ENCODE results near the gene MARK2.

Gene MARK2

DNA sequence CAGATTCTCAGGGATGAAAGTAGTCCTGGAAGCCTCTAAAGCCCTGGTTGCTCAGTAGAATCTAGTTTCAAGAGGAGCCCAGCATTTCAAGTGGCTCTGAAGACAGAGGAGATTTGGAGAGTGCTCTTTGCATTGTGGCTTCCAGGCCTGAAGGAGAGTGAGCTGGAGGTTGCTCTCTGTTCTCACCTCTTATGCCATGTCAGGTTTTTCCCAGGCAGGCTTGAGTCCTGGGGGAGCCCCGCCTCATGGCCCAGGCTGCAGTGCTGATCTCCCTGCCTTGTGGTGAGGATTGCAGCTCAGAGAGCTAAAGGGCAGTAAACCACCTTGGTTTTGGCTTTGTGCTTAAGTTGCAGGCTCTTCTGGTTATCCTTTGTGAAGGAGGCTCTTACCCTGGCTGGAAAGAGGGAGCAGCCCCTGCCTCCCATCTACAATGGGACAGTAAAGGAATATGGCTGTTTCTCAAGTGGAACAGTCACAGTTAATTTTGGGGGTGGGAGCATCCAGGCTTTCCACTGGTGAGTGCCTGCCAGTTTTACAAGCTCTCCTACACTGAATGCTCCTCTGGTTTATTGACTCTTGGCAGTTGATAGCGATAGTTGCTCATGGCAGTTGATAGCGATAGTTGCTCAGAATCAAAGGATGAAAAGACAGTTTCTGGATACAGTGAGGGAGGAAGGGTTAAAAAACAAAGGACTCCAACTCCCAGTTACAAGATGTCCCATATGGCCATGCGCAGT, 45.5 kb downstream of the MARK2 start:
- no peak for DNase-seq

DNA sequence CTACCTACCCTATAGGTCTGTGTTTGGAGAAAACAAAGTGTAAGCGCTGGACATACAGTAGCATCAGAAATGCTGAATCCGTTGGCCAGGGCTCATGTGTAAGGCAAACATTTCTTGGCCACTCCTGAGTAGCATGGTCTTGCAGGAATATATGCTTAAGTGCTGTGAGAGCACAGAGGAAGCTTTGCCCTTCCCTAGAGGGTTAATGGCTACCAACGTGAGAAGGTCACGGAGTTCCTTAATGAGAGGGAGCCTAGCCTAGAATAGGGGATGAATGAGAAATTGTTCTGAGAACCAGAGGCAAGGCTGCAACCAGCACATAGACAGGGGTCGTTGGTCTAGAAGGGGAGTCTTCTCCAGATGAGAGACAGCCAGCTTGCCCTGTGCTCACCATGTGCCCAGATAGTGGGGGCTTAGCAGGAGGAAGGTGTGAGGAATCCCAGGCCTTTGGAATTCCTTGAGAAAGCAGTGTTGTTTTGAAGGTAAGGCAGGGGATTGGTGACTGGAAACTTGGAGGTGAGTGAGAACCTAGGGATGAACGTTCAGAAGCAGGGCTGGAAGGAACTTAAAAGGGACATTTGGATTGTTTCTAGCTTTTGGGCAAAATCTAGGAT, 48.6 kb downstream of the MARK2 start:
- no peak for DNase-seq

DNA sequence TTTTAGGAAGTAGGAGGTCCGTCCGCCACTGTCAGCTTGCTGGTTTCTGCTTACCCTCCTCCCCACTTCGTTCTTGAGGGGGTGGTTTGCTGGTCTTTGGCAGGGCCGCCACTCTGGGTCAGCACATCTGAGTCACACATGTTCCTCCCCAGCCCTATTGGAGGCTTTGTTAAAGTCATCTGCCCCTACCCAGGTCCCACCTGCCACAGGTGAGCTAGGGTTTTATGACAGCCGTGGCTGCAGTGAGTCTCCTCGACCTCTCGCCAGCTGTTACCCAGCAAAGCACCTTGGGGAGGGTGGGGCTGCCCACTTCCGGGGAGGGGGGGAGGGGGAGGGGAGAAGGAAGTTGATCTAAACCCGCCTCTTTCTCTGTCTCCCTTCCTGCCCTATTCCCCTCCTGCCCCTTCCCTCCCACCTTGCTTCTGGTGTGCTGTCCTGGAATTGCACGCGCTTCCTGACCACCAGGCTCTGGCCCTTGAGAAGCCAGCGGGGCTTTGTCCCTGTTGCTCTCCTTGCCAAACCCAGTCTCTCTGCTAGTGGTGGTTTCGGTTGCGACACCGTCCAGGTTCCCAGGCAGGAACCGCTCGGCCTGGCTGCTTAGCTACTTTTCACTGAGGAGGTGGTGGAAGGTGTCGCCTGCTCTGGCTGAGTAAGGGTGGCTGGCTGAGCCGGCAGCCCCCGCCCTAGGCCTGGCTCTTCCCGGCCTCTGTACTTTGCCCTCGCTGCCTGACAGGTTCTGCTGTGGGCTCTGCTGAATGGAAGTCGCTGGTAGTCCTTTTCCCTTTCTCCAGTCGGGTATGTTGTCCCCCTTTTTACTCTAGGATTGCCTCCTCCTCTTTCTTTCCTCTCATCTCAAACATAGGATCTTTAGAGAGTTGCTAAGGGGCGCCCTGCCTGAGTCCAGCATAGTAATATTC, 49.5 kb downstream of the MARK2 start:
- DNase-seq = peak; percentile 96

DNA sequence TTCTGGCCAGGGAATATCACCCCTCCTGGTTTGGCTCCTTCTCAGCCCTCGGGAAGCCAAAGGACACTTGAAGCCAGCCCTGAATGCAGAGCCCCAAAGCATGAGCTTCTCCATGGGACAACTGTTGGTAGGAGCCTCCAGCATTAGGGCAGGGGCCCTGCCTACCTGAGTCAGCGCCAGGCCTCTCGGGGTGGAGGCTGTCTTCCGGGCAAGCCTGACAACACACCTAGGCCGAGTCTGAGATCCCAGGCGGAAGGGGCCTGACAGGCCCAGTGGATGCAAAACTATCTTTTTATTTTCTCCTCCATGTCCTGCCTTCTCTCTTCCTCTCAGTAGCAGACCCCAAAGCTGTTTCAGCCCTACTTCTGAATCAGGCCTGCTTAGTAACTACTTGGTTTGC, 50.4 kb downstream of the MARK2 start:
- DNase-seq = no peak

DNA sequence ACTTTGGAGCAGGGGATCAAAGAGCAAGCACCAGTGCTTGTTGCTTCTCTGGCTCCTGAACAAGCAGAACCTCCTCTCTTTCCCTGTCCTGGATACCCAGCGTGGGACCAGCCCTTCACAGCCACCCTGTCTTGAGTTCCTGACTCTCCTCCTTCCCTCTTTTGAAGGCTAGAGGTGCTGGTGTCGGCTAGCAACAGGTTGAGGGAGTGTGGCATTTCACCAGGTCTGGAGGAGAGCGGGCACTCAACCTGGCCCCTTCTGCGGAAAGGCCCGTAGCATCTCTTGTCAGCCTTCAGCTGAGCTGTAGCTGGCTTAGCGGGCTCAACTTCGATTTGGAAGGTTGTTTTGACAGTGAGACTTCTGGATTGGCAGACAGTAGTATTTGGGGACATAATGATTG, 51.5 kb downstream of the MARK2 start:
- no peak for DNase-seq

DNA sequence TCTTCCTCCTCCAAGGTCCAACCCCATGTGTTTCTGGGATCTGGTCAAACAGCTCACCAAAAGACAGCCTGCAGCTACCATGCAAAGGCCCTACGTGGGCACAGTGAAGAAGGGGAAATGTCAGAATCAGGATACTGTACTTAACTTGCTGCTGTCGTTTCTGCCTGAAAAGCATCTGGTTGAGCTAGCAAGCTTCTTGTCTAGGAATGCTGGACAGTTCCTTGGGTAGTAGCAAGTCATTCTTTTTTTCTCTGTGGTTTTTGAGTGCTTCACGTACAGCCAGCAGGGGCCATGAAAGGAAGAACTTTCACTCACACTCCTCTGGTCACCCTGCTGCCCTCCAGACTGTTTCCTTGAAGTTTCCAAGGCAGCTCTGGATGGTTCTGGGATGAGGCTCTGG, 53.3 kb downstream of the MARK2 start:
- DNase-seq = no peak

DNA sequence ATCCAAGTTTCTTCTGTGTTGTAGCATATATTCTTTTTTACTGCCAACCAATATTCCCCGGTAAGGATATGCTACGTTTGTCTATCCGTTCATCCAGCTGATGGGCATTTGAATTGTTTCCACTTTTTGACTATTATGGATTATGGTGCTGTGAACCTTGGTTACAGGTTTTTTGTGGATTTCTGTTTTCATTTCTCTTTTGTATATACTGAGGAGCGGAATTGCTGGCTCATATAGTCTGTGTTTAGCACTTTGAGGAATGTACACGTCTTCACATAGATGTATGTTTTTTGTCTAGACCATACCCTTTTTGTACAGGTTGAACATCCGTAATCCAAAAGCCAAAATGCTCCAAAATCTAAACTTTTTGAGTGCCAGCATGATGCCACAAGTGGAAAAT, 54.4 kb downstream of the MARK2 start:
- no peak for DNase-seq

DNA sequence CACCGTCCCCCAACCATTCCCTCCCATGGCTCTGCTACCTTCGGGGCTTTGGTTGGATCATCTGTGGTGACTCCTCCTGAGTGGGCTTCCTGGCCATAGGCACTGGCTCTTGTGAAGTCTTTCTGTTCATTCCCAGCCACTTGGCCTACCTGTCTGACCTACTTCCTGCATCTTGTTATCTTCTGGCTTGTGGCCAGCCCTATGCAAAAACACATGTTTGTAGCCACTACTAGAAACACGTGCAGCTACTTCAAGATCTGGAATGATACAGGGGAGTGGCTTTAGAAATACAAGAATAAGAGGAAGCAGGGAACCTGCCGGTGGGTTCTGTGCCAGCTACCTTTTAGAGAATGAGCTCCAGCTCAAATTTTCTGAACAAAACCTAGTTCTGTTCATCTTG, 57.2 kb downstream of the MARK2 start:
- peak; percentile 48 for DNase-seq

DNA sequence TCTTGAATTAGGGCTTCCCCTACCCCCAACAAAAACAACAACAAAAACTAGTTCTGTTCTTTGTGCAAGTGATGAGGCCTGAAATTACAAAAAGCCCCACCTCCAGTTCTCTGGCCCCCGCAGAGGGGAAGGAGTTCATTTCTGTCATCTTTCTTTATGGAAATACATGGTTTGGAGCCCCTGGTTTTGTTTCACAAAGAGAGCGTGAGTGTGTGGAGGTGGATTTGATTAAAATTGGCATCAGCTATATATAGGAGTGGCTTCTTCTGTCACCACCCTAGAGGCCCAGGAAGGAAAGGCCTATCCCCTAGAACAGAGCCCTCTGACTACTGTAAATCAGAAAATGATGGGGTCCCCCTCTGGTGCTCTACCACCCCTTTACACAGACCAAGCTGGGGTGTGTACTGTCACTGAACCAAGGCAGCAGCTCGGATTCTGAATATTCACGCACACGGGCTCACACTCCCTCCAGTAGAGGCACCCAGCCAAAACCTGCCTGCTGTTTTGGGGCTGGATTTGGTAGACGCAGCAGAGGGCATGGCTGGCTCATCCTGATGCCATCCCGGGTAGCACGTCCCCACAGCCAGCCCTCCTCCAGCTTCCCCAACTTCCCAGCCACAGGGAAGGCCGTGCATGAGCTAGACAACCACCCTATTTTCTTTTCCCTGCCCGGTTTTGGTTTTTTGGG, 58.7 kb downstream of the MARK2 start:
- DNase-seq = no peak

DNA sequence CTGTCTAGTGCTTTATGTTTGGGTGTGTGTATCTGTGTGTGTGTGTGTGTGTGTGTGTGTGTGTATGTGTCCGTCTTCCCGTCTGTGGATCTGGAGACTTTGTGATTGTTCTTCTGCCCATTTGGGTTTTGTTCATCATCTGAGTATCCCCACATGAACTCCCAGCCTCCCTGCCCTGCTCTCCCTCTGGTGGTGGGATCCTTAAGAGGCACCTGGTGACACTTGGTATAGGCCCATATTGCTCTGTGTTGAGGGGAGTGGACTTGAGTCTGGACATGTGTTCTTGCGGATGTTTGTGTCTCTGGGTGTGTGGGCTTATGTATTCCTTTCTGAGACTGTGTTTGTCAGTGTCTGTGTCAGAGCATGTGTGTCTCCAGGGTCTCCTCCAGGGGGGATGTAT, 62.8 kb downstream of the MARK2 start:
- DNase-seq = no peak

DNA sequence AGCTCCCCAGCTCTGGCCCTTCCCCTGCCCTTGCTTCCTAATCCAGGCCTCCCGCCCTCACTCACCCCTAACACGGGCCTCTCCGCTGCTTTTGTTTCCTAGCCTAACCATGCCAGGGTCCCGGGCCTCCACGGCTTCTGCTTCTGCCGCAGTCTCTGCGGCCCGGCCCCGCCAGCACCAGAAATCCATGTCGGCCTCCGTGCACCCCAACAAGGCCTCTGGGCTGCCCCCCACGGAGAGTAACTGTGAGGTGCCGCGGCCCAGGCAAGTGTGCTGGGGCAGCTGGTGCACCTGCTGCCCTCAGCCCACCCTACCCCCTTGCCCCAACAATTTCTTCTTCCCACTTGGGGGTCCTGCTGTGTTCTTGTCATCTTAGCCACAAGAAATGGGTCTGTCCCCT, 65.0 kb downstream of the MARK2 start:
- no peak for DNase-seq

DNA sequence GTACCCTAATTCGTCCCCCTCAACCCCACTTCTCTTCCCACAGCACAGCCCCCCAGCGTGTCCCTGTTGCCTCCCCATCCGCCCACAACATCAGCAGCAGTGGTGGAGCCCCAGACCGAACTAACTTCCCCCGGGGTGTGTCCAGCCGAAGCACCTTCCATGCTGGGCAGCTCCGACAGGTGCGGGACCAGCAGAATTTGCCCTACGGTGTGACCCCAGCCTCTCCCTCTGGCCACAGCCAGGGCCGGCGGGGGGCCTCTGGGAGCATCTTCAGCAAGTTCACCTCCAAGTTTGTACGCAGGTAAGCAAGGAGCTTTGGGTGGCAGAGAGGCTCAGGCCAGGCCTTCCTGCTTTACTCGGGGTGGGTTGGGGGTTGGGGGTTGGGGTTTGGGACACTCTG, 65.8 kb downstream of the MARK2 start:
- DNase-seq = no peak

DNA sequence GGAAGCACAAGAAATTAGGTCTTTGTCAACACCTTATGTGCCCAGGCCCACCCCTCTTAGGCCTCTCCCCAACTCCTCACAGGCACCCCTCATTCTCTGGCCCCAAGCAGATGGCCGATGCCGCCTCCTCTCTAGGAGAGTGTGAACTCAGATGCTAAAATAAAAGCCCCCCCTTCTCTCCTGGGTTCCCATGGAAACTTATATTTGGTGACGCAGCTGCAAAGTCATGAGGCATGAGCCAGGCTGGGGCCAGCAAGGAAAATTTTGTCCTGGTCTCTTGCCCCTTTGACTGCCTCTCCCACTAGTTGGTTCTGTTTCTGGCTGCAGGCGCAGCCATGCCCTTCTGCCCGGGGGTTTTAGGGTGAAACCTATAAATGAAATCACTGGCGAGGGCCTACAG, 66.3 kb downstream of the MARK2 start:
- DNase-seq = no peak

DNA sequence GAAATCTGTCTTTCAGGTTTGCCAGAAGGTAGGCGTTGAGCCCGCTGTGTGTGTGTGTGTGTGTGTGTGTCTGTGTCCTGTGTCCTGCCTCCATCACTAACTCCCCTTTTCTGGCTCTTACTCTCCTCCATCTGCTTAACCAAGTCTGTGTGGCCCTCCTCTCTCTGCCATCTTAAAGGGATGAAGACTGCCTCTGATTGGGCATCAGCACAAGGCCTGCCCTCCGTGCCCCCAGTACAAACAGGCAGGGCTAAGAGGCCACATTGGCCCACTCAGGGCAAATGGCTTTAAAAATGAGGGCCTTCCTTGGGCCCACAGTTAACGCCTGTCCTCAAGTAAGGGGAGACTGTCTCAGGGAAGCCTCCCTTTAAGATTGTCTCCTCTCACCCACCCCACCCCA, 67.2 kb downstream of the MARK2 start:
- no peak for DNase-seq

DNA sequence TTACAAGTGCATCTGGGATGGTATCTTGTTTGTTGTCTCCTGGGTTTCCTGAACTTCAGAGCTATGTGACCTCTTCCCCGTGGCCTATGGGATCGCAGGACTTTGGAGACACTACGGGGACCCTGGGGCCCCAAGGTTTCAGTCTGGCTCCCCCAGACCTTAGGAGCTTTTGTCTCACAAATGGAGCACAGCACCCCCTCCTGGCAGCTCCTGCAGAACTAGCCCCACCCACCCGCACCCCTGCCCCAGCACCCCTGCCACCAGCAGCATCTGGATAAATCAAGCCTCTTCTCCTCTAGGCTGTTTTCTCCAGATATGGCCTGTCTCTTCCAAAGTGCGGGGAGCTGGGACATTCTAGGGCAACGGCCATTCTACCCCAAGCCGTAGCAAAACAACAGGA, 67.7 kb downstream of the MARK2 start:
- no peak for DNase-seq

DNA sequence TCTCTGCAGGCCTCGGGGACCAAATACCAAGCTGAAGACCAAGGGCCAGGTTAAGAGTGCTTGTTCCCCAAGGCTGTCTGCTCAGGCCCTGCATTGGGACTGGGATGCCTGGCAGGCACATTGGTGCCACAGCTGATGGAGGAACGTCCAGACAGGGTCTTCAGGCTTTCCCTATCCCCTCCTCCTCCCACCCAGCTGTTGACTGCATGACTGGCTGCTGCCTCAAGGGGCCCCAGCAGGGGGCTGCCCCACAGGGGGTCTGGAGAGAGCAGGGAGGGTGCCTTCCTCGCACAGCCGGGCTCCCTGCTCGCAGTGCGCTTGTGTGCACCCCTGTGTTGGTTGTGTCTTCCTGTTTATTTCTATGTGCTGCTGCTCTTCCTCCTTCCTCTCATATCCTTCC, 68.2 kb downstream of the MARK2 start:
- DNase-seq = no peak

DNA sequence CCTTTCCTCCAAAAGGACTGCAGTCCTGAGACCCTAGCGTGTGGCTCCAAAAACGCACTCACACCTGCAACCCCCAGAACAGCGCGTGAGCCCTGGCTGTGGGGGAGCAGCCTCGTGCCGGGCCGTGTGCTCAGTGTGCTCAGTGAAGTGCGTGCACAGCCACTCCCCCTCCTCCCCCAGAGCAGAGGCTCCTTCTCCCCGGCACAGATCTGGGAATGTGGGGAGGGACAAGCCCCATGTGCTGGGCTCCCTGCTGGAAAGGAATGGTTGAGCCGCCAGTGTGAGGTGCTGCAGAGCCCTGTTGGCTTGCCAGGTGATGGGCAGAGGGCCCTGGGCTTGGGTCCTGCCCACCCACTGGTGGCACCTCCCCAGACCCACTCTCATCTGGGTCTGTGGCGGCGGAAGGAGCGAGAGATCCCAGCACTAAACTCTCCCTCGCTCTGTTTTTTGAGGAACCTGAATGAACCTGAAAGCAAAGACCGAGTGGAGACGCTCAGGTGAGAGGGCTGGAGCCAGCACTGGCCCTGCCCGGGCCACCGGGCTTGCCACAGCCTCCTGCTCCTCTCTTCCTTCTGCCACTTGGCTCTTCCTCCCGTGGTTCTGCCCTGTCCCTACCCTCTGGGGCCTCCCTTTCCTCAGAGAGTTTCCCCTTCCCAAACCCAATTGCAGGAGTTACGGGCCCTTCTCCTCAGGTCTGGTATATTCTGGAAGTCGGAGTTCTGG, 69.1 kb downstream of the MARK2 start:
- DNase-seq = no peak

DNA sequence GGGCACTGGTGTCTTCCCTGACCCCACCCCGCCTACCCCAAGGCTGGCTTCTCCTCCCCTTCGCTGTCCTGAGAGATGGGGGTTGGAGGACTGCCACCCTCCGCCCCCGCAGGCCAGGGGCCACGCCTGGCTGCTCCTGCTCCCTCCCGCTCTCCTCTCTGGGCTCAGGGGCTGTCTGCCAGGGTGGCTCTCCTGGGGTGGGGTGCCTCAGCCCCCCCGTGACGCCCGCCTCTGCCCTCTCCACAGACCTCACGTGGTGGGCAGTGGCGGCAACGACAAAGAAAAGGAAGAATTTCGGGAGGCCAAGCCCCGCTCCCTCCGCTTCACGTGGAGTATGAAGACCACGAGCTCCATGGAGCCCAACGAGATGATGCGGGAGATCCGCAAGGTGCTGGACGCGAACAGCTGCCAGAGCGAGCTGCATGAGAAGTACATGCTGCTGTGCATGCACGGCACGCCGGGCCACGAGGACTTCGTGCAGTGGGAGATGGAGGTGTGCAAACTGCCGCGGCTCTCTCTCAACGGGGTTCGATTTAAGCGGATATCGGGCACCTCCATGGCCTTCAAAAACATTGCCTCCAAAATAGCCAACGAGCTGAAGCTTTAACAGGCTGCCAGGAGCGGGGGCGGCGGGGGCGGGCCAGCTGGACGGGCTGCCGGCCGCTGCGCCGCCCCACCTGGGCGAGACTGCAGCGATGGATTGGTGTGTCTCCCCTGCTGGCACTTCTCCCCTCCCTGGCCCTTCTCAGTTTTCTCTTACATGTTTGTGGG, 69.9 kb downstream of the MARK2 start:
- no peak for DNase-seq

DNA sequence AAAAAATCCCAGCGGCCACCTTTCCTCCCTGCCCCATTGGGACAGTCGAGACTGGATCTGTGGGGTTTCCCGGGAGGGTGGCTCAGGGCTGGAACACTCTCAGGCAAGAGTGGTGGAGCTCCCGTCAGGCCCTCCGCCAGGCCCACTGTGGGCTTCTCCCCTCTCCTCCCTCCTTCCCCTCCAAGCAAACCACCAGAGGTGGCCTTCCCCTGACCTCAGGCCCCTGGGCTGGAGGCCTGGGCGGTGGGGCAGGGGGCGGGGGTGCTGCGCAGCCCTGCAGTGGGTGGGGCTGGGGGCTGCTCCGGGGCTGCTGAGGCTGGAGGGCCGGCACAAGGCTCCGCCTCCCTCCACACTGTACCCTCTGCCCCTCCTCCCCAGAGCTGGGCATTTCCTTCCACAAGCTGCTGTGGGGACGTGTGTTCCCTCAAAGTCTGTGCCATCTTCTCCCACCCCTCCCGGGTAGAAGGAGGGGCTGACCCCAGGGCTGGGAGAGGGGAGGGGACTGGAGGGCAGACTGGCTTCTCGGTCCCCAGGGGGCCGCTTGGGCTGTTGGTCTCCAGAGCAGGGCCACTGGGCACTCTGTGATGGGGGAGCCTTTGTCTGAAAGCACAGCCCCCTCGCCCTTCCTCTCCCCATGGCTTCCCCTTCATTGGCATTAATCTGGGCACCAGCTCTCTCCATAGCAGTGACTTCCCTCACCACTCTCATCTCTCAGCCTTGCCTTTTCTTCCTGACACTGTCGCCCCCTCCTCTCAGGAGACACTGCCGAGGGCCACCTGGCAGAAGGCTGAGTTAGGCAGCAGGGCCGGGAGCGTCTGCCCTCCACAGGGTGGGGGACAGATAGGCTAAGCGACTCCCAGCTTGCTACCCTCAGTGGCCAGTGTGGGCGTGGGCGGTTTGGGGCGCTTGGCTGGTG, 70.9 kb downstream of the MARK2 start:
- DNase-seq = no peak

DNA sequence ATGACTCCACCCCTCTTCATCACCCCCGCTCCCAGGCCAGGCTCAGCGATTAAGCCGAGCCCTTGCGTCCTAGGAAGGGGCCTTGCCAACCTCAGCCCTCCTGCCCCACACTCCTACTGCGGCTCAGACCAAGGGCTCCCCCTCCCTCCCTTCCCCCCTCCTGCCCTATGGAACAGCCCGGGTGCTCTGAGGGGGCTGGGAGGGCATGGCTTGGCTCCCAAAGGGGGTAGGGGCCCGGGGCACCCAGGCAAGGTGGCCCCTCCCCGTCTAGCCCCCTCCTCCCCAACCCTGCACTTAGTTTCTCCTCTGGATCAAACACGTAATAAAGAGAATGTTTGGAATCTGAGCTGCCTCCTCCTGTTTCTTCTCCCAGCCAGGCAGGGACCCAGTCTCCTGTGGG, 71.8 kb downstream of the MARK2 start:
- DNase-seq = no peak

DNA sequence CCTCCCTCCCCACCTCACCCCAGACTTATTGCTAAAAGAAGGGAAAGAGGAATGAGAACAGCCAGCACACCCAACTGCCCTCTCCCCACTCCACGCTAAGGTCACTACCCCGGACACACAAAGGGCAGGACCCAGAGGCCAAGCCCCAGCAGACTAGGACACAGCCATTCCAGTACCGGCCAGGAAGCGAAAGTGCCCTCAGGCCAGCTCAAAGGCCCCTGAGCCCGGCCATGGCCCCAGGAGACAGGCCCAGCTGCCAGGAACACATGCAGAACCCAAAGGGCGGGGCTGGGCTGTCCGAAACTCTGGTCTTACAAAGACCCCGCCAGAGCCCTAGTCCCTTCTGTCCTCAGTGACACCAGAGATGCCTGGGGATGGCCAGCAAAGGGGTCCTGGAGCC, 72.5 kb downstream of the MARK2 start:
- no peak for DNase-seq

Data from RPMI8226 (cell line).